Activated B cell treated with CpG ODN at 0.5 μM for 24 hours (primary cell): Measurements from ENCODE around the gene SPATA24. TPM values are rescaled to one million over a fixed set of nuclear protein-coding genes. Genes with fewer than 3 reads are reported as not detected.

Experiments used
- ATAC-seq: fragments of 200-7000 bp; cut with Tn5 transposase; one replicate; pipeline ENCODE4 v1.10.0; 2021; ENCODE audit warnings: low read depth, mild to moderate bottlenecking, moderate library complexity
- CTCF ChIA-PET: fragments of 350-600 bp; sonication (Branson Sonifier 250); formaldehyde crosslinking; loops from one replicate; lab custom pipeline; 2021; ENCODE audit warnings: antibody characterized with exemption; lab: Charles Lee
- POLR2A ChIA-PET: fragments of 350-600 bp; sonication (Branson Sonifier 250); formaldehyde crosslinking; loops from one replicate; lab custom pipeline; 2021; ENCODE audit warnings: antibody characterized with exemption; lab: Charles Lee
- DNase-seq: peaks from one replicate; pipeline ENCODE4 v3.0.0; 2022
- H3K27ac Mint-ChIP-seq: one replicate; pipeline ENCODE4 v1.8.0; 2020; ENCODE audit warnings: mixed read lengths
- H3K27me3 Mint-ChIP-seq: one replicate; pipeline ENCODE4 v1.8.0; 2021; ENCODE audit warnings: mixed read lengths
- H3K36me3 Mint-ChIP-seq: one replicate; pipeline ENCODE4 v1.8.0; 2021; ENCODE audit warnings: low read depth, mixed read lengths
- H3K4me1 Mint-ChIP-seq: one replicate; pipeline ENCODE4 v1.8.0; 2021; ENCODE audit warnings: mixed read lengths
- H3K4me3 Mint-ChIP-seq: one replicate; pipeline ENCODE4 v1.8.0; 2020; ENCODE audit warnings: mild to moderate bottlenecking, mixed read lengths
- H3K9me3 Mint-ChIP-seq: one replicate; pipeline ENCODE4 v1.8.0; 2020; ENCODE audit warnings: mixed read lengths
- intact Hi-C: fragments of 100-400 bp; cut with micrococcal nuclease; formaldehyde crosslinking; loops from one replicate; pipeline ENCODE4 v1.15.1; 2024
- total RNA-seq: library from RNA; stranded (reverse); gene quantifications from 2 replicates; pipeline ENCODE4 v1.2.3, GENCODE V29; 2022
- TF ChIP-seq, protein P1 (sequence below): fragments of 200-600 bp; IDR thresholded peaks from one replicate; pipeline ENCODE4 v1.8.0; 2022; ENCODE audit warnings: antibody characterized with exemption, mild to moderate bottlenecking

SPATA24 gene
- total RNA-seq, 1 donor from 2014 or later: 6.4 TPM

DNA sequence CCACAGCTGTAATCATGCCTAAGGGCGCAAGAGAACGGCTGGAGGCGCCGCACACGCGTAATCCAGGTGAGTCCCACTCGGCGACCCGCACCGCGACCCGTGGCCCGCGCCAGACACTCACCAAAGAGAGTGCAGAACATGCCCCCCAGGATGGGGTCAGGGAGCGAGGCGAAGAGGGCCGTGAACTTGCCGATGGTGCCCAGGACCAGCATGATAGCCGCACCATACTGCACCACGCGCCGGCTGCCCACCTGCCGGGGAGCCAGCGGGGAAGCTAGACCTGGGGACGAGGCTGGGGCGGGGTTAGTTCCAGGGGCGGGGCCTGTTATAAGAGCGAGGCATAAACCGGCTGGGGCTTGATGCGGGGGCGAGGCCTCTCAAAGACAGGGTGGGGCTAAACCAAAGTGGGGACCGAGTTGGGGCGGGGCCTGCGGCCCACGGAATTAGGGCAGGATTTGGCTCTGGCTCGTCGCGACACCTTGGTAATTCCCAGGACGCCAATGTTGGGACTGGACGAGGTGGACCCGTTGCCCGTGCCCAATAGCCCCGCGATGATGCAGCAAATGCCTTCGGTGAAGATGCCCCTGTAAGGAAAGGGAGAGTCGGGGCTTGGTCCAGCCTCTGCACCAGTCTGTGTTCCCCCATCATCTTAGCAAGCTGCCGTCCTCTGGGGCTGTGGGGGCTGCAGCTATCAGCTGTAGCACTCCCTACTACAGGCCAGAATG, 25.6 kb downstream of the SPATA24 start:
- TF ChIP-seq, protein P1, sequence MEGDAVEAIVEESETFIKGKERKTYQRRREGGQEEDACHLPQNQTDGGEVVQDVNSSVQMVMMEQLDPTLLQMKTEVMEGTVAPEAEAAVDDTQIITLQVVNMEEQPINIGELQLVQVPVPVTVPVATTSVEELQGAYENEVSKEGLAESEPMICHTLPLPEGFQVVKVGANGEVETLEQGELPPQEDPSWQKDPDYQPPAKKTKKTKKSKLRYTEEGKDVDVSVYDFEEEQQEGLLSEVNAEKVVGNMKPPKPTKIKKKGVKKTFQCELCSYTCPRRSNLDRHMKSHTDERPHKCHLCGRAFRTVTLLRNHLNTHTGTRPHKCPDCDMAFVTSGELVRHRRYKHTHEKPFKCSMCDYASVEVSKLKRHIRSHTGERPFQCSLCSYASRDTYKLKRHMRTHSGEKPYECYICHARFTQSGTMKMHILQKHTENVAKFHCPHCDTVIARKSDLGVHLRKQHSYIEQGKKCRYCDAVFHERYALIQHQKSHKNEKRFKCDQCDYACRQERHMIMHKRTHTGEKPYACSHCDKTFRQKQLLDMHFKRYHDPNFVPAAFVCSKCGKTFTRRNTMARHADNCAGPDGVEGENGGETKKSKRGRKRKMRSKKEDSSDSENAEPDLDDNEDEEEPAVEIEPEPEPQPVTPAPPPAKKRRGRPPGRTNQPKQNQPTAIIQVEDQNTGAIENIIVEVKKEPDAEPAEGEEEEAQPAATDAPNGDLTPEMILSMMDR: no peak
- DNase-seq (no peak), ATAC-seq (no peak)
- peaks cover 18% of the 10 kb centered on the region for H3K4me1 Mint-ChIP-seq
- ChIA-PET CTCF (interaction anchor here (0.8 to 1.3 kb wide), 2 partner anchors 14 to 36 kb away, joined by 3 to 7 read pairs; no protein-coding TSS in a partner anchor), POLR2A (interaction anchor here (0.7 kb wide), 2 partner anchors 8 to 26 kb away, joined by 3 read pairs; no protein-coding TSS in a partner anchor)
- H3K27ac Mint-ChIP-seq: no peak overlapping the region
- no peaks in the 10 kb centered on the region for H3K27me3 Mint-ChIP-seq
- peaks cover 12% of the 10 kb centered on the region for H3K36me3 Mint-ChIP-seq
- no peaks in the 10 kb centered on the region for H3K9me3 Mint-ChIP-seq
- intact Hi-C loops: no loop called here
- no peak overlapping the region for H3K4me3 Mint-ChIP-seq

DNA sequence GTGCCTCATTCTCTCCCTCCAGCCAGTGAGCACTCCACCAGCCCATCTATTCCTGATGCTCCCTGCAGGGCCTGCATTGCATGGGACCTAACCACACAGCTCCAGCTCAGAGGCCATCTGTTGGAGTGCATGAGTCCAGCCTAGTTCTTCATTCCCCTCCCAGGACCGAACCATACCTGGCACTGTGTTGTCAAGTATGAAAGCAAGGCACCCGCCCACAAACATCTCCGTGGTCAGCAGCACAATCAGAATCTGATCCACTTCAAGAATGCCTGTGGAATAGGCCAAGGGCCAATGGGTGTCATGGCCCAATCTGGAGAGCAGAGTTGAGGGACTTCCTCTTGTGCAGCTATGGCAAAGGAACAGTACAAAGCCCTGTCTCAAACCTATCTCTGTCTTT, 26.7 kb downstream of the SPATA24 start:
- peaks cover 9% of the 10 kb centered on the region for H3K4me1 Mint-ChIP-seq
- POLR2A ChIA-PET: interaction anchor here (0.6 kb wide), 1 partner anchor 625 kb away, joined by 3 read pairs; no protein-coding TSS in a partner anchor
- peaks cover 19% of the 10 kb centered on the region for H3K36me3 Mint-ChIP-seq
- TF ChIP-seq, protein P1: no peak
- DNase-seq (no peak), ATAC-seq (no peak)
- no peaks in the 10 kb centered on the region for H3K9me3 Mint-ChIP-seq
- no peak overlapping the region for H3K4me3 Mint-ChIP-seq
- no peak overlapping the region for H3K27ac Mint-ChIP-seq
- CTCF ChIA-PET: interaction anchor here (0.8 to 1.3 kb wide), 2 partner anchors 15 to 35 kb away, joined by 3 to 7 read pairs; no protein-coding TSS in a partner anchor
- intact Hi-C loops: no loop called here
- H3K27me3 Mint-ChIP-seq: no peaks in the 10 kb centered on the region

DNA sequence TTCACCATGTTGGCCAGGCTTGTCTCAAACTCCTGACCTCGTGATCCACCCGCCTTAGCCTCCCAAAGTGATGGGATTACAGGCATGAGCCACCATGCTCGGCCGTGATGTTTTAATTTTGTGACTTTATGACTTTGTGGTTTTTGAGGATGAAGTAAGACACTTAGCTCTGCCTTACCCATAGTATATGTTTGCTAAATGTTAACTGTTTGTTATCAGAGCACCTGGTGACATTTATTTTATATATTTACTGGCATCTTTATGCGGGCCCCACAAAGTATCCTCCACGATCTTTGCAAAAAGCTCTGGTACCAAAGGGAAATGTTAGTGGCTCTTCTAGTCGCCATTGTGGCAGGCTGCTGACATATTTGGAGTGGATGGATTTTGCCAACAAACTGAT, 27.5 kb downstream of the SPATA24 start:
- Mint-ChIP-seq H3K27me3 (no peaks in the 10 kb centered on the region), H3K36me3 (peaks cover 24% of the 10 kb centered on the region), H3K9me3 (no peaks in the 10 kb centered on the region), H3K4me1 (peaks cover 4% of the 10 kb centered on the region), H3K27ac (no peak overlapping the region), H3K4me3 (no peak overlapping the region)
- TF ChIP-seq, protein P1: no peak
- ChIA-PET CTCF (no interaction called here), POLR2A (interaction anchor here (0.5 kb wide), 1 partner anchor 34 kb away, joined by 3 read pairs; no protein-coding TSS in a partner anchor)
- intact Hi-C loops: no loop called here
- no peak for ATAC-seq
- no peak for DNase-seq

DNA sequence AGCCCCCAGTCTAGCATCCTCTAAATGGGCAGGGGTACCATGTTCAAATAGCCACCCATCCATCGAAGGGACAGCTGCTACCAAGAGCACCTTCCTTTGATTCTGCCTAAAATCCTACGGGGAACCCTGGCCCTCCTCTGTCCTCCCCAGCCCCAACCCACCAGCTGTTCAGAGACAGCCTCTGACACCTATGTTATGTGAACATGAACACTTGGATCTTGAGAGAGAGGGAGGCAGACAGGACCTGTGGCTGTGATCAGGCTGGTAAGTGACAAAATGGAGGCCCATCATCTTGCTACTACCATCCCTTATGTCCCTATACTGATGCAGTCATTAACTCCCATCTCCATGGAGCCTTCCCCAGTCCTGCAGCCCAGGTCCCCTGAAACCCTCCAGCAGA, 29.0 kb downstream of the SPATA24 start:
- Mint-ChIP-seq H3K9me3 (no peaks in the 10 kb centered on the region), H3K27ac (no peak overlapping the region), H3K4me3 (no peak overlapping the region), H3K27me3 (no peaks in the 10 kb centered on the region), H3K36me3 (peaks cover 33% of the 10 kb centered on the region), H3K4me1 (no peaks in the 10 kb centered on the region)
- CTCF ChIA-PET: no interaction called here
- POLR2A ChIA-PET: no interaction called here
- TF ChIP-seq, protein P1: no peak
- DNase-seq: no peak
- ATAC-seq: no peak
- intact Hi-C loops: no loop called here
